HepG2 (cell line): ENCODE results near the gene TMEM44.

Experiments
- CTCF ChIP-seq: sonication (generic); formaldehyde crosslinking; IDR thresholded peaks from 2 replicates; pipeline ENCODE4 v1.5.0; 2020; ENCODE audit warnings: mild to moderate bottlenecking, missing genetic modification reagents, moderate library complexity
- IRF1 ChIP-seq: sonication (generic); formaldehyde crosslinking; IDR thresholded peaks from 2 replicates; pipeline ENCODE4 v1.4.0; 2020; ENCODE audit warnings: low read depth, mild to moderate bottlenecking, missing genetic modification reagents
- MXD4 ChIP-seq: IDR thresholded peaks from 2 replicates; pipeline ENCODE4 v1.6.1; 2016; ENCODE audit warnings: mild to moderate bottlenecking, missing biosample characterization, missing genetic modification reagents
- POLR2AphosphoS5 ChIP-seq: IDR thresholded peaks from 2 replicates; pipeline ENCODE4 v1.6.1; 2012; ENCODE audit warnings: low read depth, low read length
- ZBTB3 ChIP-seq: sonication (generic); formaldehyde crosslinking; IDR thresholded peaks from 2 replicates; pipeline ENCODE4 v1.4.0; 2020; ENCODE audit warnings: low read depth, mild to moderate bottlenecking, moderate library complexity, missing genetic modification reagents, borderline replicate concordance
- ZNF30 ChIP-seq: sonication (generic); formaldehyde crosslinking; IDR thresholded peaks from 2 replicates; pipeline ENCODE4 v1.5.0; 2020; ENCODE audit warnings: mild to moderate bottlenecking, missing genetic modification reagents
- ZNF562 ChIP-seq: sonication (generic); formaldehyde crosslinking; IDR thresholded peaks from 2 replicates; pipeline ENCODE4 v1.8.0; 2022; ENCODE audit warnings: missing genetic modification reagents, borderline replicate concordance

- TF ChIP-seq ZNF562 (CRISPR knock-in tag), result no peak
- TF ChIP-seq CTCF (CRISPR knock-in tag), result no peak
- no peak for TF ChIP-seq ZBTB3 (CRISPR knock-in tag)
- no peak for TF ChIP-seq POLR2AphosphoS5
- TF ChIP-seq IRF1, result no peak
- TF ChIP-seq ZNF30 (CRISPR knock-in tag), result no peak
- TF ChIP-seq MXD4 (CRISPR knock-in tag), result no peak
These were observed 8.3 kb downstream of the TMEM44 start for GRCh38 chr3:194624956-194625355.
